NCI-H1417 treated with DMSO at 0.1 percent for 48 hours (cell line): ENCODE results near the gene MYL6.
A peak's percentile ranks its signal among the peaks of the same experiment; 100 is the strongest.
"Not testable (repeated sequence)": the region's sequence is repeated elsewhere in the genome, so short reads cannot be mapped to it uniquely, and the experiment has no call there.

ENCODE experiments used
- DNase-seq: peaks from one replicate; lab custom pipeline; 2025; lab: John Stamatoyannopoulos, UW

The MYL6 gene

DNA sequence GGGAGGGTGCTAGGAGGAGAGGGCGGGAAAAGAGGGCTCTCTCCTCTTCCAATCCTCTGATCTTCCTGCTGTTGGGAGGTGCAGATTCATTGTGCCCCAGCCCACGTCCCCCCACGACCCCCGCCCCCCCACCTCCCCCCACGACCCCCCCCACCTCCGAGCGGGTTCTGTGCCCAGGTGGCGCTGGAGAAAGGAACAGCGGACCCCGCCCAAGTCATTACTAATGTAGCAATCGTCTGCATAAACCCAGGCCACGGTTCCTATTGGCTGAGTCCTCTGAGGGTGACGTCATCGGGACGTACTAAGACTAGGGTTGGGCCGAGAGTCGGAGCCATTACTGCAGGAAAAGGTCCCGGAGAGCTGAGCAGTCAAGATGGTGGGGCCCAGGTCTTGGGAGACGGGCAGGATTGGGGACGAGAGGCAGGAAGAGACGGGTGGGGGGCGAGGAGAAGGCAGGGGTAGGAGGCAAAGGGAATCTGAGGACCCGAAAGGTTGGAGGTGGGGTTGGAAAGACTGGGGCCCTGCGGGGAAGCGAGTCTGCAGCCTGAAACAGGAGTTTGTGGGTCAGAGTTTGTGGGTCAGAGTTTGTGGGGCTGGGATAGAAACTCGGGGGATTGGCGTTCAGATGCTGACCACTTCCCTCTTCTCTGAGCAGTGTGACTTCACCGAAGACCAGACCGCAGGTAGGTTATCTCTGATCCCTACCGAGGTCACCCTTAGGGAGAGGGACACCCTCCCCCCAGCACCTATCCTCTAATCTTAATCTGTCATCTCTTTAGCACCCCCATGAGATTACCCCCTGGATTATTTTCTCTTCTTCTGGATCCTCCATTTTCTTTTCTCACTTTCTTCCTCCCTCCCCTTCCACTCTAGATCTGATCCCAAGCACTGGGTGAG lies at the start of gene MYL6:
Gene MYL6 (plus strand): TSS at position 331 of the 897 bp plus-strand sequence. CDS start 43 bp downstream, at position 374.
- DNase-seq: peak; percentile 94

DNA sequence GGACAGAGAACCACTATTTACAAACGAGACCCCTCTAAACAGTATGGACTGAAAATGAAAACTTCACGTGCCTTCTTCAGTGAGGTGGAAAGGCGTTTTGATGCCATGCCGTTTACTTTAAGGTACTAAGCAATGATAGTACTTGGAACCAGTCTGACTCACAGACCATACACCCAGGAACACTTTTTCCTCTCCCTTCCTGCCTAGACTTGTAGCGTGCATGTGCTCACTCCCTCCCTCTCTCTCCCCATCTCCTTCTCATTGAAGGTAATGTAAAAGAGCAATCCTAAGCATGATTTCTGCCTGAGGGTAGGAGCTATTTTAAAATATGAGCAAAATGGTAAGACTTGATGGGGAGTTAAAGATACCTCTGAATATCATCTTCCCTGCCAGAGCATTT lies 47.6 kb upstream of the MYL6 start:
- DNase-seq: no peak

DNA sequence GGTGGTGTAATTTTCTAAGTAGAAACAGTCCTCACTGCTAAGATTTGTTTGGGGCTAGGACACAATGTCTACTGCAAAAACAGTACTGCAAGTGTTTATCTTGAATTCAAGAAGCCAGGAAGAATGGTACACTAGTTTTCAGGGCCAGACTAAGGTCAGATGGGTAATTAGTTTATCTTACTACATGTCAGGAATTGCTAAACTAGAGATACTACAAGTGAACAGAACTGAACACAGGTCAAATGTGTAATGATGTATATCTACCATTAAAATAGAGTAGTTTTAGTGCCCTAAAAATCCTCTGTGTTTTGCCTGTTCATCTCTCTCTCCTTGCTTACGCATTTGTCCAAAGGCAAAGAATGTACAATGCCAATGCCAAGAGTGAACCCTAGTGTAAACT lies 44.1 kb upstream of the MYL6 start:
- DNase-seq: no peak

DNA sequence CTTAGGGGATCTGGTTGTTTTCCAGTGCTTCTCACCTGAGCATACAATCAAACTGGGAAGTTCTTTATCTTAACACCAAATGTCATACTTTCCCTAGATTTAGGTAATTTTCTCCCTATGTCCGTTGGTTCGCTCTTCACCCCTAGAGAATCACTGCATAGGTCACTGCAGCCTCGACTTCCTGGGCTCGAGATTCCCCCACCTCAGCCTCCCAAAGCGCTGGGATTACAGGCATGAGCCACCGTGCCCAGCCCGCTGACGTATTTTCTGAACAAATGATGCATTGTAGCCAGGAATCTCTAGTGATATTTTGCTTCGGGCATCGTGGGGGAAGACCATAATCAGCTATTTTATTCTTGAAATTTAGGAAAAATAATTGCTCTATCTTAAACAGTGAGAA lies 42.8 kb upstream of the MYL6 start:
- DNase-seq: no peak

DNA sequence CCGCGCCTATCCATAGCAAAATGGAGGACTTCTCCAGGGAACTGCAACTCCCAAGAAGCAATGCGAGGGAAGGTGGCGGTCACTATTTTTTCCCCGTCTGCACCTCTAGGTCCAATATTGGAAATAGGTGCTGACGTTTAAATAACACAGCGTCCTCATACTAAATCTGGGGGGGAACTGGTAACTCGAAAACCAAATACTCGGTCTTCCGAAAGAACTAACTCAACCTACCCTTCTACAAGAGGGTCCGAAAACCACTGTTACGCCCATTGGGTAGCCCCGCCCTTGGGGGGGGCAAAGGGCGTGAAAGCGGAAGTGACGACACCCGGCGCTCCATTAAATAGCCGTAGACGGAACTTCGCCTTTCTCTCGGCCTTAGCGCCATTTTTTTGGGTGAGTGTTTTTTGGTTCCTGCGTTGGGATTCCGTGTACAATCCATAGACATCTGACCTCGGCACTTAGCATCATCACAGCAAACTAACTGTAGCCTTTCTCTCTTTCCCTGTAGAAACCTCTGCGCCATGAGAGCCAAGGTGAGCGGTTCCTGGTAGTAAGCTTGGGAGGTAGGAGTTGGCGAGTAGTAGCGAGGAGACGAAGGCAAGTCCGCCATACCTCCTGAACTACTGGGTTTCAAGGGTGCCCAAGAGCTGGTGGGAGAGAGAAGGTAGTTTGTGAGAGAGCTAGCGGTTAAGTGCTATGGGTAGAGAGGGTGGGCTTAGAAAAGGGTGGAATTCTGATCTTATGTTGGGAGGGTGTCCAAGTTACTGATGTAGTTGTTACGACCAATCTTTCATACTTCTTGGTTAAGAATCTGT lies 41.7 kb upstream of the MYL6 start, which contains the start of gene RPL41:
Gene RPL41 (plus strand): TSS at position 367 of the 815 bp plus-strand sequence.
- DNase-seq: peak; percentile 99

DNA sequence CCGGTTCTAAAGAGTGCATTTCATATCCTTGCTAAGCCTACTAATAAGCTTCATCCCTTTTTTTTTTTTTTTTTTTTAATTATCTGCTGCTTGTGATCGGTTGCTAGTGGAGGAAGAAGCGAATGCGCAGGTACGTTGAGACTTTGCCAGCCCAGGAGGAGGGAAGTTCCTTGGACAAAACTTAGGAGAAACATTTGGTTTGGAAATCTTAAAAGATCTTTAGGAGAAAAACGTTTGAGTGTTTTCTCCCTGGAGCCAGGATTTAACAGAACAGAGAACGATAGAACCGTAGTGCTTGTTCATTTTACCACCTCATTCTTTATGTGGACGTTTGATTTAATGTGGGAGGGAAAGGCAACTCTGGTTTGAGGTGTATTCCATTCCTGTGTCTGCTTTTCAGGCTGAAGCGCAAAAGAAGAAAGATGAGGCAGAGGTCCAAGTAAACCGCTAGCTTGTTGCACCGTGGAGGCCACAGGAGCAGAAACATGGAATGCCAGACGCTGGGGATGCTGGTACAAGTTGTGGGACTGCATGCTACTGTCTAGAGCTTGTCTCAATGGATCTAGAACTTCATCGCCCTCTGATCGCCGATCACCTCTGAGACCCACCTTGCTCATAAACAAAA lies 41.0 kb upstream of the MYL6 start:
- DNase-seq: not testable (repeated sequence)

DNA sequence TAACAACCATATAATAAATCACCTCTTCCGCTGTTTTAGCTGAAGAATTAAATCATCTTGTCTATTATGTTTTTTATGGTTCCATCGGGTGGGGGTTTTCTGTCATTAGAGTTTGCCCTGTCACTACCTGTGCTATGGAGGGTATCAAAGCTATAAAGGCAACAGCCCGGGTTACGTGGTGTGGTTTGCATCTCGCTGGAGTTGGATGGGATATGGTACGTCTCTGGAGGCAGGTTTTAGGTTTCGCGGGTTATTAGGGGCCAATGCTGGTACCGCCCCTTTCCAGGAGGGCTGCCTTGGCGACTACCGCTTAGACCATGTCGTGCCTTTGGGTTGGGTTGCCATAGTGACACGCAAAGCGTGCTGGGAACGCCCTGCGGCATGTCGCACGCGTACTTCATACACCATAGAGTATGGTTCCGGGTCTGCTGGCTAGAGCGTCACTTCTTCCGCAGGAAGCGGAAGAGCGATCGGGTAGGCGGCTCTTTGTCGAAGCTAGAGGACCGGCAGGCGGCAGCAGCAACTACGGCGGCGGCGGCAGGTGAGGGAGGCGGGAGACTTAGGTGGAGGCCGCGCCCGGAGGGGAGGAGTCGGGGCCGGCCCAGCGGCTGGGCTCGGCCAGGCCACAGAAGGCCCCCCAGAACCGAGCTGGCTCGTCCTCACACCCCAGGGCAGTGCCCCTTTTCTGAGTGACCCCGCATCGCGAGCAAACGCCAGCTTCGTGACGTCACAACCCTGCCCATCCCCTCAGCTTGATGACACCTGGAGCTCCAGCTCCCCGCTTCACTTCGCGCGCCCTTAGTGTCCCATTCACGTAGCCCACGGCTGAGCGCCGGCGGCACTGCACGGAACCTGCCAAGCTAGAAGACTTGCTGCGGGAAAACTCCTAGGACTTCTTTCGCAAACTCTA lies 40.1 kb upstream of the MYL6 start, which contains the start of gene ZC3H10:
Gene ZC3H10 (plus strand): TSS at position 489 of the 910 bp plus-strand sequence. CDS start 2,297 bp downstream, outside the sequence.
- DNase-seq: peak; percentile 96

DNA sequence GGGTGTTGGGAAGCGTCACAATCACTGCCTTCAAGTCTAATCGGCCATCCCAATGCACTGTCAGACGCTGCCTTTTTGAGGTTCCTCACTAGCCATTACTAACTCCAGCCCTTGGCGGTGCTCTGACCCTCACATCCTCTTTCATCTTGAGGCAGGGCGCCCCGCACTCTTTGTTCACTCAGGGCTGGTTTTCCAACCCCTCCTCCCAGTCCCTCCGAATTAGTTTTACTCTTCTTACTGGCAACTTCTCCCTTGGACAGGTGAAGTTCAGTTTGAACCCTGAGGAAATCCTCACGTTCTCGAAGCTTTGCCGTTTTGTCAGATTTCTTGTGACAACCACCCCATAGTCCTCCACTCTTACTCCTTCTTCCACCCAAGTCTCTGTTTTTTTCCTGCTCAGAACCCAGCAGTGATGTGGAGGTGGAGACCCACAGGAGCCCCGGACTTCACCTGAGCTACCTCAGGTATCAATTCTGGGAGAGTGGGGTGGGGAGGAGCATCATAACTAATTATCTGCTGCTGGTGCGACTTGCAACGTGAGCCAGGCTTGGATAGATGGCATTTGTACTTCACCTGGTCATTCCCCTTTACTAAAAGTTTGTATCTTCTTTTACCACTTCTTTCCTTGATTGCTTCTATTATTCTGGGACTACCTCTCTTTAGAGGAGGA lies 39.3 kb upstream of the MYL6 start:
- no peak for DNase-seq

DNA sequence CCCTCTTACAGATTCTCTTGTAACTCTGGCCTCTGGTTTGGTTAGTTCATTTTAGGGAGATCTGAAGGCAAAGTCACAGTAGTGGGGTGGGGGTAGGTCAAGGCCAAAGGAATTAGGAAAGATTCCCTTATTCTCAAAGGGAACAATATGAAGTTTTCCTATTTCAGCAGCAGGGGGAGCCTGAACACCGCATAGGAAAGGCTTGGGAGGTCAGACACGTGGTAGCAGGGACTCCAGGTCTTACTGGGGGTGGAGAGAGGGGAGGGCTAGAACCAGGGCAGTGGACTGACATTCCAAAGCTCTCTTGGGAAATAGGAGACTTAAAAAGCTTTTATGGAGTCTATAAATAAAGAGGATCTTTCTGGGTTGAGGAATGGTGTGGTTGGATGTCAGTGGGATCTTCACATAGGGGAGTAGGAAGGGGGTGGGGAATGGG lies 38.8 kb upstream of the MYL6 start:
- peak; percentile 53 for DNase-seq

DNA sequence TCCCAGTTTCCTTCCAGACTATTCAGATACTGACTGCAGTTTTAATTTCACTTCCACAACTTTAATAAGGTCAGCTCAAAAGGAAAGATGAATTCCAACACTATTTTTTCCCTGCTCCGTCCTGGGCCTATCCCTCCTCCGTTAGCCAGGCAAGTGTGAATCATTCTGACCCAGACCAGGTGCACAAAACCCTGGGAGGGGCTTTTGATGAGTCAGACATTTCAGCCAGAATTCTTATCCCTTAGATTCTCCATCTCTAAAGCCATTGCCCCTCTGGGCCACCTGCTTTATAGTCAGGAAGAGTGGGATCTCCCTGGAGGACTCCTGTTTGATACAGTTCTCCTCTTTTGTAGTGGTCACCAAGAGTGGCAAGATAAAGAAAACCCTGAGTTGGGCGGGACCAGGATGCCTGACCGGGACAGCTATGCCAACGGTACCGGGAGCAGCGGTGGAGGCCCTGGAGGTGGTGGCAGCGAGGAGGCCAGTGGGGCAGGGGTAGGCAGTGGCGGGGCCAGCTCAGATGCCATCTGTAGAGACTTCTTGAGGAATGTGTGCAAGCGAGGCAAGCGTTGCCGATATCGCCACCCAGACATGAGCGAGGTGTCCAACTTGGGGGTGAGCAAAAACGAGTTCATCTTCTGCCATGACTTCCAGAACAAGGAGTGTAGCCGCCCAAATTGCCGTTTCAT lies 37.9 kb upstream of the MYL6 start:
- DNase-seq: no peak

DNA sequence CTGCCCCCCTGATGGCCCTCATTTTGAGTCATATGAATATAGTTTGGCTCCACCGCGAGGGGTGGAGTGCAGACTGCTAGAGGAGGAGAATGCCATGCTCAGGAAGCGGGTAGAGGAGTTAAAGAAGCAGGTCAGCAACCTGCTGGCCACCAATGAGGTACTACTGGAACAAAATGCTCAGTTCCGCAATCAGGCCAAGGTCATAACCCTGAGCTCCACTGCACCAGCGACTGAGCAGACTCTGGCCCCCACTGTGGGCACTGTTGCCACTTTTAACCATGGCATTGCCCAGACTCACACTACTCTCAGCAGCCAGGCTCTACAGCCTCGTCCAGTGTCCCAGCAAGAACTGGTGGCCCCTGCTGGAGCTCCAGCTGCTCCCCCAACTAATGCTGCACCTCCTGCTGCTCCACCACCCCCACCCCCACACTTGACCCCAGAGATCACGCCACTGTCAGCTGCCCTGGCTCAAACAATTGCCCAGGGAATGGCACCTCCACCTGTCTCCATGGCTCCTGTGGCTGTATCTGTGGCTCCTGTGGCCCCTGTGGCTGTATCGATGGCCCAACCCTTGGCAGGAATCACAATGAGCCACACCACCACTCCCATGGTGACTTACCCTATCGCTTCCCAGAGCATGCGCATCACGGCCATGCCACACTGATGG lies 36.8 kb upstream of the MYL6 start:
- no peak for DNase-seq

DNA sequence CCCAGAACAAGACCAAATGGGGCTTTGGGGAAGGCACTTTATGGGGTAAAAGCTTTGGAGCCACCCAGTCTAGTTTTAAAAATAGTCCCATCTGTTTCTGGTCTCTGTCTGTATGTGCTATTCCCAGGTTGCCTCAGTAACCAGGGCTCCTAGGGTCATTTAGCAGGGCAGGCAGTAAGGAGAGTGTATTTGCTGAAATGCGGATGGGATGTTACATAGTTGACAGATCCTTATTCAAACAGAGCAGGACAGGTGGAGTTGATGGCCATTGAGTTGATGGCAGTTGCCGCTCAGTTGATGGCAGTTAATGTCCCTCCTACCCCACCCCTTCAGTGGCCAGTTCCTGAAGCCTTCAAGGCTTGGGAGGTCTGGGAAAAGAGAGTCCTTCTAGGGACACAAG lies 35.5 kb upstream of the MYL6 start:
- no peak for DNase-seq

DNA sequence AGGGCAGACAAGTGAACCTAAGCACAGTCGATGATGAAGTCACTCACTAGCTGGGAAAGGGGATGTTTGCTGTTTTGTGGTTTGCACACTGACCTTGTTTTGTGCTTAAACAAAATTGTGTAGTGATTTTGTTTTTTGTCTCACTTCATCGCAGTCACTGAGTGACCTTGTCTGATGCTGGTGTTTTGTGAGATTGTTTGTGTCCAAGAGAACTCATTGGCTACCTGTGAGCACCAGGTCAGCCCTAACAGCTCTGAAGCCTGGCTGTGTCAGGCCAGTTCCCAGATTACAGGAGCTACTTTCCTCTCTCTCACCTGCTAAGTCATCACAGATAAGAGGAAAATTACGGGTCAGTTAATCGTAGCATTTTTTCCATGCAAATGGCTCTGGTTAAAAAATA lies 34.0 kb upstream of the MYL6 start:
- no peak for DNase-seq

DNA sequence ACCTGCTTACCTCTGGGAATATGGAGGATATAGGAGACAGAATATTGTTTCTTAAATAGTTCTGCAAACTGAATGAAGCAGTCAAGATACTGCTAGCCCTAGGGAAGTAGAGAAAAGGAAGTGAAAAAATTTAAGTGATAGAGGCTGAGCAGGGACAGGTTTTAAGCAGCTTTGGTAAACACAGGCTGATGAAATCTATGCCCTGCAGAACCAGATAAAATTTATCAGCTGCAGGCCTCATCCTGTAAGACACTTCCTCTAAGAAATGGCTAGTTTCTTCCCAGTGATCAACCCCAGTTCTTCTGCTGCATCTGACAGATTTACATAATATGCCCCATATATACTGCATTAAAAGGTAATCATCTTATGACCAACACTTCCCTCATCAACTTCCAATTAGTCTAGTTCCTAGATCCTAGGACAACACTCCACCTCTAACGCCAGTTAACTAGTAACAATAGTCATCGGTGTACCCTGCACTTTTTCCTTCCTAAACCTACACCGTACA lies 31.4 kb upstream of the MYL6 start:
- no peak for DNase-seq

DNA sequence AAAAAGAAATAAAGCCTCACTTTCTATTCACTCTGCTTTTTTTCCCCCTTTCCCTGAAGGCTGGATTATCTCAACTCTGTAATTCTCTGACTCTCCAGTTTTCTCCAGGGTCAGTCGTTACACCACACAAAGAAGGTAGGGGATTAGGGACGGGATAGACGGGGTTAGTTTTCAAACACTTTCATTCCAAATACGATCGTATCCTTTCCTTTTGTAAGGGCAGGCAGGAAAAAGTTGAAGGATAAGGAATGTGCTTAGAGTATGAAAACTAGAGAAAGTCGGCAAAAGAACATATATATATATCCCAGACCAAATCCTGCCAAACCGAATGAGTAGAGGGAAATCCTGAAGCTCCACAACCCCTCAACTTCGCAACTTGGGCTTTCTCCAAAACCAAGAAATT lies 30.7 kb upstream of the MYL6 start:
- no peak for DNase-seq

DNA sequence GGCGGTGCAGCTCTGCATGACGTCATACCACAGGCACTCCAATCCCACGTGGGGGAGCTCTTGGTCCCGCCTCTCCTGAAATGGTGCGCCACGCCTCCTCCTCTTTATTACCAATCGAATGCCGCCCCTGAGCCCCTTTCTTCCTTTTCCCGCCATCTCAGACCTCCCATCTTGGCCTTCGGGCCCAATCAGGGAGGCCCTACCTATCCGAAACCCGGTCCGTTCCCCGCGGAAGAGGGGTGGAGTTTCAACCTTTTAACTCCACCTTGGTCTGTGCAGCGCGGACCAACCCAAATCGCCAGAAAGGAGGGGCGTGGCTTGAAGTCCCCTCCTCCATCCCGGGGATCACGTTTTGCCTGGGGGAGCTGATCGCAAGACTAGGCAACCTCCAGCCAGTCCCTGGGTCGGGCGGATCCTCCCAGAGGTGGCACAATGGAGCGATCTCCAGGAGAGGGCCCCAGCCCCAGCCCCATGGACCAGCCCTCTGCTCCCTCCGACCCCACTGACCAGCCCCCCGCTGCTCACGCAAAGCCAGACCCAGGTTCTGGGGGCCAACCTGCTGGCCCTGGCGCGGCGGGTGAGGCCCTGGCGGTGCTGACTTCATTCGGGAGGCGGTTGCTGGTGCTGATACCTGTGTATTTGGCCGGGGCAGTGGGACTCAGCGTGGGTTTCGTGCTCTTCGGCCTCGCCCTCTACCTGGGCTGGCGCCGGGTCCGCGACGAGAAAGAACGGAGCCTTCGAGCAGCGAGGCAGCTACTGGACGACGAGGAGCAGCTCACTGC lies 30.1 kb upstream of the MYL6 start, which contains the start of gene ESYT1:
Gene ESYT1 (plus strand): TSS at position 380 of the 782 bp plus-strand sequence. CDS start 53 bp downstream, at position 433.
- peak; percentile 97 for DNase-seq

DNA sequence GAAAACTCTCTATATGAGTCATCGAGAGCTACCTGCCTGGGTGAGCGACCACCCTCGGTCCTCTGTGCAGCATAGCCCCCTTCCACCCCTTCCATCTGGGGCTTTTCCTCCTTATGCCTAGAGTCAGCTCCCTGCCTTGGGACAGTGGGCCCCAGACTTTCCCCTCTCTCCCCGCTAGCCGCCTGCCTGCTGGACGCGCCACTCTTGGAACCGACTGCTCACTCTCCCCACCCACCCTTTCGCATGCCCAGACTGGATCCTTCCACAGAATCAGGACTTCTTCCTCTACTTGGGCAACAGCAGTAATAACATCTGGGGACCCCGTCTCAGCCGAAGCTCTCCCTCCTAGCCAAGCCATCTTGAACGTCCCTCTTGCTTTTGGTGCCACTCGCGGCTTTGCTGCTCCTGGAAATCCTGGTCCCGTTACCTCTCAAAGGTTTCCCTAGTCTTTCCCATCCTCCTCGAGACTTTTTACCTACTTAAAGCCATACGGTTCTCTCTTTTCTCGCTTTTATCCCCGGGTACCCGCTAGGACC lies 29.4 kb upstream of the MYL6 start:
- DNase-seq: no peak
